K562 (cell line): ENCODE measurements around the gene TBC1D2B. TPM values are rescaled to one million over a fixed set of nuclear protein-coding genes. Genes with fewer than 3 reads are reported as not detected.

Experiments used
- ATAC-seq: fragments of 200-7000 bp; cut with Tn5 transposase; 3 replicates; pipeline ENCODE4 v1.9.1; 2020; ENCODE audit warnings: moderate library complexity
- BruUV-seq: library from RNA; stranded (reverse); fragments of 400-500 nt; replicated peaks from 2 replicates; lab custom pipeline; 2021; lab: Mats Ljungman, UMichigan
- CTCF ChIA-PET: fragments of 300-600 bp; formaldehyde crosslinking; extraction: SDS; loops from one replicate; lab custom pipeline; 2021; ENCODE audit warnings: low intra/inter-chr PET ratio; lab: Yijun Ruan, JAX
- POLR2A ChIA-PET: fragments of 300-600, 350-650 bp; sonication (Branson Sonifier 250); formaldehyde crosslinking; extraction: SDS; loops from one replicate; lab custom pipeline; 2021; ENCODE audit warnings: antibody characterized with exemption, inconsistent platforms; lab: Yijun Ruan, JAX
- DNase-seq, 4 experiments: peaks; one replicate each; pipeline versions ENCODE4 v3.0.0 to v3.0.0-alpha.2; 2011 to 2018; ENCODE audit warnings: low spot score in 3 of 4, mixed read lengths in 3 of 4; ENCODE audit errors: extremely low read depth in 1 of 4
- FAIRE-seq: peaks from 2 replicates; lab custom pipeline; 2011; peaks lifted over from hg19 to GRCh38; lab: Jason Lieb, UNC
- H2AFZ ChIP-seq: 2 replicates; pipeline ENCODE4 v1.6.0; 2011; ENCODE audit warnings: low read depth, low read length, control low read depth, inconsistent platforms
- H3K27ac ChIP-seq: fragments of 200-600 bp; 3 replicates; pipeline ENCODE4 v1.8.0; 2011; ENCODE audit warnings: low read depth, mild to moderate bottlenecking, control low read depth, inconsistent platforms, low read length, moderate library complexity, mixed read lengths; ENCODE audit errors: extremely low read depth
- H3K27me3 ChIP-seq, 2 experiments: fragments of 300-600 bp in 1 of 2; 2 replicates in 1 of 2; 3 replicates in 1 of 2; pipeline versions ENCODE4 v1.6.0 to v1.8.0; 2011; ENCODE audit warnings: inconsistent platforms in 2 of 2, low read length in 2 of 2, mild to moderate bottlenecking in 1 of 2, mixed read lengths in 1 of 2, moderate library complexity in 1 of 2; ENCODE audit not compliant: control insufficient read depth in 2 of 2, insufficient read depth in 2 of 2
- H3K36me3 ChIP-seq: fragments of 300-600 bp; 3 replicates; pipeline ENCODE4 v1.8.0; 2011; ENCODE audit warnings: mild to moderate bottlenecking, low read length, inconsistent platforms; ENCODE audit not compliant: control insufficient read depth, insufficient read depth
- H3K4me1 ChIP-seq, 2 experiments: fragments of 200-600 bp in 1 of 2; replicated peaks in 1 of 2; 2 replicates in 1 of 2; 3 replicates in 1 of 2; pipeline versions ENCODE4 v1.5.1 to v1.8.0; 2011; ENCODE audit warnings: inconsistent platforms in 2 of 2, low read length in 2 of 2, mild to moderate bottlenecking in 1 of 2, mixed read lengths in 1 of 2, moderate library complexity in 1 of 2; ENCODE audit not compliant: control insufficient read depth in 2 of 2, insufficient read depth in 2 of 2
- H3K4me2 ChIP-seq: 2 replicates; pipeline ENCODE4 v1.6.1; 2011; ENCODE audit warnings: low read length, control low read depth, inconsistent platforms, mixed read lengths; ENCODE audit not compliant: insufficient read depth
- H3K4me3 ChIP-seq: fragments of 200-600 bp; sonication (generic), shearing (Covaris generic); 2 replicates; pipeline ENCODE4 v1.5.1; 2016; ENCODE audit warnings: control low read depth, inconsistent platforms
- H3K79me2 ChIP-seq: fragments of 200-600 bp; 3 replicates; pipeline ENCODE4 v1.8.0; 2011; ENCODE audit warnings: low read length, inconsistent platforms; ENCODE audit not compliant: control insufficient read depth, insufficient read depth
- H3K9ac ChIP-seq, 2 experiments: 2 replicates each; pipeline versions ENCODE4 v1.6.0 to v1.6.1; 2011; ENCODE audit warnings: low read depth in 2 of 2, low read length in 2 of 2, control low read depth in 1 of 2, inconsistent platforms in 1 of 2, mild to moderate bottlenecking in 1 of 2, mixed read lengths in 1 of 2; ENCODE audit not compliant: insufficient read depth in 1 of 2
- H3K9me1 ChIP-seq: one replicate; pipeline ENCODE4 v1.6.0; 2011; ENCODE audit warnings: inconsistent platforms, mild to moderate bottlenecking, low read length, moderate library complexity; ENCODE audit not compliant: control insufficient read depth, insufficient read depth
- H3K9me3 ChIP-seq: replicated peaks from 2 replicates; pipeline ENCODE4 v1.5.1; 2011; ENCODE audit warnings: low read depth, low read length, inconsistent platforms; ENCODE audit not compliant: control insufficient read depth, insufficient read depth
- H4K20me1 ChIP-seq: replicated peaks from 2 replicates; pipeline ENCODE4 v1.6.1; 2011; ENCODE audit warnings: low read length, inconsistent platforms, mixed read lengths; ENCODE audit not compliant: control insufficient read depth, insufficient read depth
- IRF1 ChIP-seq: sonication (generic); formaldehyde crosslinking; IDR thresholded peaks from 2 replicates; pipeline ENCODE4 v1.8.0; 2022; ENCODE audit warnings: missing genetic modification reagents, mild to moderate bottlenecking, borderline replicate concordance
- KDM1A ChIP-seq, 2 experiments: fragments of 450-650 bp; IDR thresholded peaks; 2 replicates each; pipeline ENCODE4 v1.6.1; 2016; ENCODE audit warnings: mild to moderate bottlenecking in 2 of 2
- MAFG ChIP-seq: fragments of 450-650 bp; conservative IDR thresholded peaks from 2 replicates; pipeline ENCODE4 v1.6.1; 2016; ENCODE audit warnings: missing genetic modification characterization, missing compliant biosample characterization
- NFIC ChIP-seq: fragments of 450-650 bp; IDR thresholded peaks from 2 replicates; pipeline ENCODE4 v1.6.1; 2017; ENCODE audit warnings: mild to moderate bottlenecking, inconsistent platforms
- SRSF1 ChIP-seq: fragments of 200-400 bp; formaldehyde crosslinking; IDR thresholded peaks from 2 replicates; pipeline ENCODE4 v1.6.1; 2017; ENCODE audit warnings: mild to moderate bottlenecking, low read depth, low read length, moderate library complexity
- ZNF282 ChIP-seq: sonication (generic); formaldehyde crosslinking; IDR thresholded peaks from 2 replicates; pipeline ENCODE4 v1.8.1; 2023; ENCODE audit warnings: missing genetic modification reagents
- ZNF445 ChIP-seq: fragments of 250-450 bp; sonication (Bioruptor Pico); IDR thresholded peaks from 2 replicates; pipeline ENCODE4 v1.4.0; 2020; ENCODE audit warnings: low read depth, mild to moderate bottlenecking, moderate library complexity
- ZNF668 ChIP-seq: fragments of 250-450 bp; sonication (Bioruptor Pico); IDR thresholded peaks from 2 replicates; pipeline ENCODE4 v1.8.0; 2022; ENCODE audit warnings: mild to moderate bottlenecking, inconsistent platforms
- ZNF696 ChIP-seq: fragments of 250-450 bp; sonication (Bioruptor Pico); conservative IDR thresholded peaks from 2 replicates; pipeline ENCODE4 v1.4.0; 2020; ENCODE audit warnings: mild to moderate bottlenecking, moderate library complexity
- WGBS: fragments of 100-300 bp; shearing (Covaris generic); methylation state at CpG from one replicate; pipeline ENCODE4 v1.1.6; 2016; ENCODE audit warnings: low coverage, mixed read lengths; ENCODE audit not compliant: insufficient coverage; ENCODE audit errors: missing lambda C conversion rate; 5-methylcytosine and 5-hydroxymethylcytosine counted together
- in situ Hi-C: fragments of 300-500 bp; cut with MboI; formaldehyde crosslinking; loops from 4 replicates; pipeline ENCODE4 v1.15.0; 2018; ENCODE audit warnings: inconsistent platforms, mixed read lengths
- intact Hi-C: fragments of 100-400 bp; cut with micrococcal nuclease; formaldehyde crosslinking; loops from 2 replicates; pipeline ENCODE4 v1.14.2; 2022
- polyA plus RNA-seq, 8 experiments: library from polyadenylated mRNA; depleted of rRNA in 4 of 8; stranded (reverse) in 5 of 8; unstranded in 3 of 8; fragments of >200 nt; fragmentation: Nextera tagmentation in 2 of 8; fragmentation: Illumina TruSeq in 1 of 8; extraction: Ambion mirVana in 2 of 8; extraction: Trizol in 1 of 8; gene quantifications; 2 replicates each; pipeline versions ENCODE4 v1.2.1 to v1.2.3, GENCODE V29; 2011 to 2014; ENCODE audit warnings: inconsistent platforms in 1 of 8, missing spikeins in 1 of 8
- total RNA-seq, 7 experiments: library from RNA; depleted of rRNA in 6 of 7; stranded (reverse); fragments of >200 nt in 6 of 7; fragmentation: Illumina TruSeq in 2 of 7; extraction: Trizol in 2 of 7; gene quantifications; 2 replicates each; pipeline versions ENCODE4 v1.2.1 to v1.2.3, GENCODE V29; 2011 to 2021; ENCODE audit warnings: low replicate concordance in 1 of 7

The TBC1D2B gene
- total and polyA plus RNA-seq, 9 of the 15 experiments (the other 6 are each of a cell fraction or from before 2014, with no cell fraction given), result 0.15 to 16.3 (median 8.9) TPM

- no peak for TF ChIP-seq ZNF668 (CRISPR knock-in tag)
- no peak for TF ChIP-seq IRF1 (CRISPR knock-in tag)
- no peak for TF ChIP-seq ZNF696
- no peak for TF ChIP-seq SRSF1
- no peak for TF ChIP-seq ZNF445 (CRISPR knock-in tag)
Observed at GRCh38 chr15:78069052-78069414, 8.5 kb downstream of the TBC1D2B start (continued).

GRCh38 chr15:78067328-78068228 is 9.9 kb downstream of the TBC1D2B start:
- FAIRE-seq, result no peak
- no peak overlapping the region for H3K4me2 ChIP-seq

More at GRCh38 chr15:78067328-78068228, 9.9 kb downstream of the TBC1D2B start:
- no peak overlapping the region for H2AFZ ChIP-seq
- TF ChIP-seq NFIC (peak; percentile 63), KDM1A (IDR thresholded peaks at IDR 0.05) (peak in 1 of 2 experiments; percentile 42; a peak in 1 of 4 replicates), MAFG (tag) (no peak), ZNF282 (CRISPR knock-in tag) (no peak)
- ATAC-seq (no peak), DNase-seq (no peak)
- H3K4me3 ChIP-seq, result no peak overlapping the region
- ChIA-PET CTCF (no interaction called here), POLR2A (interaction anchor here (1.0 kb wide), 1 partner anchor 9 kb away, joined by 4 read pairs; no protein-coding TSS in a partner anchor)
- in situ Hi-C loops (no loop called here), intact Hi-C loops (no loop called here)
- no peaks in the 10 kb centered on the region for H3K9me3 ChIP-seq
- no peaks in the 10 kb centered on the region for H3K9me1 ChIP-seq
- H4K20me1 ChIP-seq, result peaks cover 8% of the 10 kb centered on the region
- no peaks in the 10 kb centered on the region for H3K27me3 ChIP-seq
- peaks cover 0 to 37% of the 10 kb centered on the region in 2 experiments; a peak in 3 of 5 replicates for H3K4me1 ChIP-seq
- no peaks in the 10 kb centered on the region for H3K36me3 ChIP-seq
- BruUV-seq, result no TSS peak
- peaks cover 22% of the 10 kb centered on the region; the same call in 2 of the 3 replicates for H3K79me2 ChIP-seq
- no peak overlapping the region; the same call in 2 of the 3 replicates for H3K27ac ChIP-seq
- H3K9ac ChIP-seq, result 0 out of 4 replicates have a peak overlapping the region, but pooled peaks of 1 of the 2 experiments have one; percentile 15
- 31% methylated on average over 1 of the region's 1 CpG for WGBS
